ENCODE data around the gene ACCSL. TPM values are rescaled to one million over a fixed set of nuclear protein-coding genes. Genes with fewer than 3 reads are reported as not detected.

The ACCSL gene
- total RNA-seq, 4 donors from 2014 or later, result 0.60 TPM; not detected in 3

GRCh38 chr11:44018829-44019228 lies 29.0 kb upstream of the ACCSL start:
- DNase-seq (ENCODE audit: low spot score in 2 of 2), result no peak
- no peak overlapping the region for H3K4me3 ChIP-seq
- no peaks in the 10 kb centered on the region for H3K36me3 ChIP-seq
- 46% methylated on average over 2 of the region's 2 CpGs for WGBS
- no peaks in the 10 kb centered on the region for H3K9me3 ChIP-seq
- H3K27ac ChIP-seq, result no peak overlapping the region
- H3K4me1 ChIP-seq, result peaks cover 8% of the 10 kb centered on the region
- TF ChIP-seq CTCF (IDR thresholded peaks at IDR 0.05), result no peak
- no peak for TF ChIP-seq POLR2A (IDR thresholded peaks at IDR 0.05)
- TF ChIP-seq POLR2AphosphoS5 (IDR thresholded peaks at IDR 0.05), result no peak
- TF ChIP-seq EP300 (IDR thresholded peaks at IDR 0.05), result no peak
- H3K27me3 ChIP-seq, result no peaks in the 10 kb centered on the region

- H3K27me3 ChIP-seq, result no peaks in the 10 kb centered on the region
- no peak for DNase-seq (ENCODE audit: low spot score in 2 of 2)
- WGBS, result 91% methylated on average over 1 of the region's 1 CpG
- no peaks in the 10 kb centered on the region for H3K36me3 ChIP-seq
- H3K9me3 ChIP-seq, result peaks cover 9% of the 10 kb centered on the region
- TF ChIP-seq EP300 (IDR thresholded peaks at IDR 0.05), result no peak
- TF ChIP-seq CTCF (IDR thresholded peaks at IDR 0.05), result no peak
- TF ChIP-seq POLR2AphosphoS5 (IDR thresholded peaks at IDR 0.05), result no peak
- TF ChIP-seq POLR2A (IDR thresholded peaks at IDR 0.05), result no peak
- H3K27ac ChIP-seq, result no peak overlapping the region
- H3K4me3 ChIP-seq, result no peak overlapping the region
- no peaks in the 10 kb centered on the region for H3K4me1 ChIP-seq
Observed at GRCh38 chr11:44024977-44025376, 22.8 kb upstream of the ACCSL start.

- Histone ChIP-seq H3K9me3 (peaks cover 9% of the 10 kb centered on the region), H3K36me3 (no peaks in the 10 kb centered on the region), H3K4me1 (no peaks in the 10 kb centered on the region), H3K4me3 (no peak overlapping the region), H3K27me3 (no peaks in the 10 kb centered on the region), H3K27ac (no peak overlapping the region)
- DNase-seq (ENCODE audit: low spot score in 2 of 2), result no peak
- TF ChIP-seq POLR2A (IDR thresholded peaks at IDR 0.05) (no peak), EP300 (IDR thresholded peaks at IDR 0.05) (no peak), POLR2AphosphoS5 (IDR thresholded peaks at IDR 0.05) (no peak), CTCF (IDR thresholded peaks at IDR 0.05) (no peak)
Observed at GRCh38 chr11:44025727-44026126, 22.1 kb upstream of the ACCSL start.

- Histone ChIP-seq H3K36me3 (no peaks in the 10 kb centered on the region), H3K27me3 (no peaks in the 10 kb centered on the region), H3K27ac (no peak overlapping the region), H3K4me3 (no peak overlapping the region), H3K4me1 (peaks cover 4% of the 10 kb centered on the region), H3K9me3 (peaks cover 9% of the 10 kb centered on the region)
- no peak for TF ChIP-seq POLR2A (IDR thresholded peaks at IDR 0.05)
- no peak for TF ChIP-seq CTCF (IDR thresholded peaks at IDR 0.05)
- TF ChIP-seq EP300 (IDR thresholded peaks at IDR 0.05), result no peak
- no peak for TF ChIP-seq POLR2AphosphoS5 (IDR thresholded peaks at IDR 0.05)
- WGBS, result 93% methylated on average over 1 of the region's 1 CpG
- DNase-seq (ENCODE audit: low spot score in 2 of 2), result peak in 1 of 2 donors; percentile 47
Observed at GRCh38 chr11:44028401-44028800, 19.4 kb upstream of the ACCSL start.

GRCh38 chr11:44028816-44029506 lies 18.8 kb upstream of the ACCSL start:
- WGBS, result 75% methylated on average over 3 of the region's 3 CpGs
- H3K27ac ChIP-seq, result no peak overlapping the region
- TF ChIP-seq EP300 (IDR thresholded peaks at IDR 0.05) (no peak), POLR2AphosphoS5 (IDR thresholded peaks at IDR 0.05) (no peak), POLR2A (IDR thresholded peaks at IDR 0.05) (no peak)

More at GRCh38 chr11:44028816-44029506, 18.8 kb upstream of the ACCSL start:
- Histone ChIP-seq H3K4me1 (peaks cover 5% of the 10 kb centered on the region), H3K9me3 (peaks cover 9% of the 10 kb centered on the region), H3K36me3 (no peaks in the 10 kb centered on the region), H3K4me3 (no peak overlapping the region), H3K27me3 (no peaks in the 10 kb centered on the region)
- peak in 1 of 2 donors; percentile 31 for DNase-seq (ENCODE audit: low spot score in 2 of 2)

Data from suprapubic skin (tissue), 4 donors.